Occipital lobe (tissue), 3 donors: ENCODE data around the gene TWF2. TPM values are rescaled to one million over a fixed set of nuclear protein-coding genes. Genes with fewer than 3 reads are reported as not detected.
A peak's percentile ranks its signal among the peaks of the same experiment; 100 is the strongest.

Experiments
- DNase-seq: peaks from one replicate; lab custom pipeline; 2025; lab: John Stamatoyannopoulos, UW
- small RNA-seq: library from RNA; depleted of rRNA; stranded (forward); fragments of <200 nt; gene quantifications from one replicate; pipeline ENCODE3, GENCODE V24; 2014
- total RNA-seq: library from RNA; depleted of rRNA; stranded (reverse); fragments of >200 nt; gene quantifications from one replicate; pipeline ENCODE4 v1.2.3, GENCODE V29; 2014

TWF2 gene
- total RNA-seq, 1 donor from 2014 or later = 24.8 TPM

DNA sequence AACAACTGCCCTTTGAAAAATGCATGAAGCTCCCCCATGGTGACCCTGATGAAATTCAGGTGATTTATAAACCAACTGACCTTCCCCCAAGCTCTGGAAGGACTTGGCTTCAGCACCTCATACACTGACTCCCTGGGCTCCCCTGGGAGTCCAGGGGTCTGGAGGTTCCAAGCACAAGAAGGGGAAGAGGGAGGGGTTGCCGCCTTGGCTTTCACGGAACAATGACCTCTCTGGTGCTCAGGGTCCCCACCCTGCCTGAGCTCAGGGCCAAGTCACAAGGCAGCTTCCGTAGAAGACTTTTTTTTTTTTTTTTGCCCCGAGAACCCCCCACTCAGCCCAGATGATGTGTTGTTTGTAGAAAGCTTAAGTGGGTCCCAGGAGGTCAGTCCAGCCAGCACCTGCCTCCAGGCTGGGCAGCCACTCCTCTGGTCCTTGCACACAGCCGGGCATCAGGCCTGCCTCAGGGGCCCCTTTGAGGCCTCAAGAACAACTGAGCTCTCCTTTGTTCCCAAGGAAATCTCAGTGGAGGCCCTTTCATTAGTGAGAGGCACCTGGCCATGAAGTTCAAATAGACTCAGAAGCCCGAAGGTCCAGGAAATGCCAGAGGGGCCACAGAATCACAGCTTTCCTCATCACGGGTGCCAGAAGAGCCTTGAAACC is 55.0 kb downstream of the TWF2 start:
- DNase-seq = no peak

DNA sequence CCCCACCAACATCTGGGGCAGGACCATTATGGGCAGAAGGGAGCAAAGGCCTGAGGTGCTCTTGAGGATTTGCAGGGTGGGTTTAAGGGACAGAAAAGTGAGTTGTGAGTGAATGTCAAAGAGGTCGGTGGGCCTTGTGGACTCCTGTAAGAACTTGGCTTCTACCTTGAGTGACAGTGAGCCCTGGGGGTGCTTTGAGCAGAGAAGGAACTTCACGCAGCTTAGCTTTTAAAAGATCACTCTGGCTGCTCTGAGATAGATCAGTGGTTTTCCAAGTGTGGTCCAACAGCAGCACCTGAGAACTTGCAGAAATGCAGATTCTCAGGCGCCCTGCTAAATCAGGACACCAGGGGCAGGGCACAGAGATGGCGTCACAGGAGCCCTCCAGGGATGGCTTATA is 56.3 kb downstream of the TWF2 start:
- DNase-seq = no peak

DNA sequence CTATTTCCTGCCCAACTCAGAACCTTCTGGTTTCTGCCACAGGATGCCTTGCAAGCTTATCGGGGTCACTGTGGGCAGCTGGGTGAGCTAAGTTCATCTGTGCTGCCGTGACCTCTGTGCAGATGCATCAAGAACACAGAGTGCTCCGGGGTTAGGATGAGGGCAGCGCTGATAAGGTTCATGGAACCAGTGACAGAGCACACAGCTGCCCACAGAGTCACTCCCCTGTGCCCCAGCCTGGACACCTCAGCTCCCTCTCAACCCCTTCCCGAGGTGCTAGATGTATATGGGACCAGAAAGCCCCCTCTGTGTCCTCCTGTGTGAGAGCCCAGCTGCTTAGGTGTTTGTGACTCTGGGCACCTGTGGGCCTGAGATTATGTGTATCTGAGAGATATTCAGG is 56.8 kb downstream of the TWF2 start:
- no peak for DNase-seq

DNA sequence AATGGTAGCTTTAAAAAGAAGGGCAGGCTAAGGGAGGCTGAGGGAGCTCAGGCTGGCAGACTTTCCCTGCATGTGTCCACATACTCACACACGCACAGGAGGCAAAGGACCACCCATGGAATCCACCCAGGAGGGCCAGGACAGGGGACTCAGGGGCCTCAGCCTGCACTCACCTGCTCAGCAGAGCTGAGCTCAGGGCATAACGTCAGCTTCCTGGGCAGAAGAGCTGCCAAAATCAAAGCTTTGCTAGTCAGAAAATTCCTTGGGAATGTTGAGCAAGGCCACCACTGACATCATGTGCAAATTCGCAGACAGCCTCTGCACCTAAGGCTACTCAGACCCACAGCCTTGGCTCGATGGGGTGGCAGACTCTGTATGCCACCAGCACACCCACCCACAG is 57.4 kb downstream of the TWF2 start:
- DNase-seq = no peak

Small RNA genes within 50 kb of the gene (small RNA-seq; reads per million reads assigned to genes)
- 3,049 reads per million, percentile 99 among the genes with 10 or more reads in this experiment for gene MIRLET7G

Other genes starting within 250 kb of the TWF2 start
- 778 TPM for gene RPL29, start 243.3 kb downstream of the TWF2 start, total RNA-seq
- gene DUSP7, start 182.6 kb downstream of the TWF2 start, total RNA-seq = 10.8 TPM
- gene POC1A, start 84.7 kb downstream of the TWF2 start, total RNA-seq = 3.1 TPM
- 36.2 TPM for gene ALAS1, start 41.0 kb downstream of the TWF2 start, total RNA-seq
- under 0.01 TPM for gene TLR9, start 13.5 kb downstream of the TWF2 start, total RNA-seq
- 7.0 TPM for gene PPM1M, start 6.6 kb upstream of the TWF2 start, total RNA-seq
- gene WDR82, start 39.5 kb upstream of the TWF2 start, total RNA-seq = 158 TPM
- gene GLYCTK, start 48.7 kb upstream of the TWF2 start, total RNA-seq = 3.6 TPM
- 1.6 TPM for gene DNAH1, start 77.2 kb upstream of the TWF2 start, total RNA-seq
- 105 TPM for gene BAP1, start 170.8 kb upstream of the TWF2 start, total RNA-seq
- gene PHF7, start 171.5 kb upstream of the TWF2 start, total RNA-seq = 4.7 TPM
- 3.0 TPM for gene SEMA3G, start 205.9 kb upstream of the TWF2 start, total RNA-seq
- gene TNNC1, start 214.9 kb upstream of the TWF2 start, total RNA-seq = not detected
- 71.4 TPM for gene NISCH, start 216.4 kb upstream of the TWF2 start, total RNA-seq